Astrocyte of the spinal cord (primary cell): ENCODE measurements around the gene TTC9.

ENCODE experiments used
- DNase-seq: peaks from one replicate; pipeline ENCODE4 v3.0.0; 2011; ENCODE audit warnings: low read depth, low spot score
- H3K4me3 ChIP-seq: 2 replicates; pipeline ENCODE4 v1.5.1; 2011; ENCODE audit warnings: low read depth, mild to moderate bottlenecking, low read length, moderate library complexity
- CTCF ChIP-seq: IDR thresholded peaks from 2 replicates; pipeline ENCODE4 v1.5.1; 2012; ENCODE audit warnings: low read depth, mild to moderate bottlenecking, low read length, inconsistent platforms
- in situ Hi-C: cut with HindIII; loops from 2 replicates; pipeline ENCODE4 v1.10.0; 2017; ENCODE audit warnings: low sequenced_read_pairs

TTC9 gene

GRCh38 chr14:70666361-70666686 is 24.6 kb downstream of the TTC9 start:
- no peak overlapping the region for H3K4me3 ChIP-seq
- no peak for TF ChIP-seq CTCF
- no peak for DNase-seq
- in situ Hi-C loops = no loop called here

GRCh38 chr14:70670992-70671651 is 29.4 kb downstream of the TTC9 start:
- no peak overlapping the region for H3K4me3 ChIP-seq
- no peak for TF ChIP-seq CTCF
- DNase-seq = no peak
- in situ Hi-C loops = no loop called here

- no peak overlapping the region for H3K4me3 ChIP-seq
- in situ Hi-C loops = no loop called here
- DNase-seq = no peak
- no peak for TF ChIP-seq CTCF
Observed at GRCh38 chr14:70671652-70672644, 30.2 kb downstream of the TTC9 start.

- no peak overlapping the region for H3K4me3 ChIP-seq
- DNase-seq = no peak
- TF ChIP-seq CTCF = no peak
- in situ Hi-C loops = no loop called here
Observed at GRCh38 chr14:70677341-70677740, 35.6 kb downstream of the TTC9 start.

GRCh38 chr14:70680748-70681147 is 39.0 kb downstream of the TTC9 start:
- DNase-seq = no peak
- no peak for TF ChIP-seq CTCF
- no peak overlapping the region for H3K4me3 ChIP-seq
- in situ Hi-C loops = no loop called here

- in situ Hi-C loops = no loop called here
- DNase-seq = no peak
- no peak overlapping the region for H3K4me3 ChIP-seq
- no peak for TF ChIP-seq CTCF
Observed at GRCh38 chr14:70683983-70684382, 42.3 kb downstream of the TTC9 start.
